GM23338 (cell line): ENCODE results near the gene NID1.

Experiments used
- CREB1 ChIP-seq: fragments of 250-450 bp; sonication (Bioruptor Pico); IDR thresholded peaks from 2 replicates; pipeline ENCODE4 v1.5.0; 2020; ENCODE audit warnings: low read depth, mild to moderate bottlenecking, moderate library complexity
- CTCF ChIP-seq, 2 experiments: fragments of 200-600 bp in 1 of 2; sonication (generic) in 1 of 2; conservative IDR thresholded peaks; 2 replicates each; pipeline versions ENCODE4 v1.5.1 to v1.6.1; 2016 to 2017; ENCODE audit warnings: antibody characterized with exemption in 2 of 2, low read depth in 2 of 2, mild to moderate bottlenecking in 2 of 2, moderate library complexity in 1 of 2
- ETS1 ChIP-seq: IDR thresholded peaks from 2 replicates; pipeline ENCODE4 v1.6.1; 2016; ENCODE audit warnings: antibody characterized with exemption
- EZH2 ChIP-seq: fragments of 200-600 bp; sonication (generic); IDR thresholded peaks from one replicate; pipeline ENCODE4 v1.8.0; 2017; ENCODE audit warnings: antibody characterized with exemption, mild to moderate bottlenecking, low read depth; ENCODE audit not compliant: unreplicated experiment
- EZH2phosphoT487 ChIP-seq: fragments of 200-600 bp; sonication (generic); IDR thresholded peaks from one replicate; pipeline ENCODE4 v1.8.1; 2018; ENCODE audit warnings: antibody characterized with exemption; ENCODE audit not compliant: unreplicated experiment
- JUNB ChIP-seq: IDR thresholded peaks from one replicate; pipeline ENCODE4 v1.6.1; 2016; ENCODE audit warnings: antibody characterized with exemption; ENCODE audit not compliant: unreplicated experiment
- NANOG ChIP-seq: IDR thresholded peaks from 2 replicates; pipeline ENCODE4 v1.6.1; 2016; ENCODE audit warnings: antibody characterized with exemption, borderline replicate concordance
- POLR2AphosphoS5 ChIP-seq: IDR thresholded peaks from 2 replicates; pipeline ENCODE4 v1.6.1; 2016; ENCODE audit warnings: antibody characterized with exemption, low read depth
- REST ChIP-seq: IDR thresholded peaks from one replicate; pipeline ENCODE4 v1.6.1; 2018; ENCODE audit warnings: antibody characterized with exemption; ENCODE audit not compliant: unreplicated experiment
- STAT1 ChIP-seq: IDR thresholded peaks from one replicate; pipeline ENCODE4 v1.6.1; 2016; ENCODE audit warnings: antibody characterized with exemption; ENCODE audit not compliant: unreplicated experiment
- ZNF114 ChIP-seq: fragments of 250-450 bp; sonication (Bioruptor Pico); IDR thresholded peaks from 2 replicates; pipeline ENCODE4 v1.5.0; 2020; ENCODE audit warnings: mild to moderate bottlenecking, moderate library complexity
- ZNF331 ChIP-seq: fragments of 250-450 bp; sonication (Bioruptor Pico); IDR thresholded peaks from 2 replicates; pipeline ENCODE4 v1.5.0; 2020; ENCODE audit warnings: low read depth, mild to moderate bottlenecking, moderate library complexity
- ZNF462 ChIP-seq: fragments of 250-450 bp; sonication (Bioruptor Pico); IDR thresholded peaks from 2 replicates; pipeline ENCODE4 v1.5.0; 2020; ENCODE audit warnings: mild to moderate bottlenecking, moderate library complexity

GRCh38 chr1:236084386-236084730 lies 19.5 kb upstream of the NID1 start:
- TF ChIP-seq CREB1 (CRISPR knock-in tag) (no peak), REST (no peak), POLR2AphosphoS5 (no peak), CTCF (conservative IDR thresholded peaks at IDR 0.05; ENCODE audit: low read depth in 2 of 2) (no peak), EZH2phosphoT487 (no peak), ZNF114 (CRISPR knock-in tag) (no peak), EZH2 (no peak), ETS1 (no peak), STAT1 (no peak), JUNB (no peak), ZNF462 (CRISPR knock-in tag) (no peak), ZNF331 (CRISPR knock-in tag) (no peak), NANOG (no peak)
